K562 (cell line): Measurements from ENCODE around the gene SYT17. TPM values are rescaled to one million over a fixed set of nuclear protein-coding genes. Genes with fewer than 3 reads are reported as not detected.

Source experiments
- ATAC-seq: fragments of 200-7000 bp; cut with Tn5 transposase; 3 replicates; pipeline ENCODE4 v1.9.1; 2020; ENCODE audit warnings: moderate library complexity
- BruUV-seq: library from RNA; stranded (reverse); fragments of 400-500 nt; replicated peaks from 2 replicates; lab custom pipeline; 2021; lab: Mats Ljungman, UMichigan
- CTCF ChIA-PET: fragments of 300-600 bp; formaldehyde crosslinking; extraction: SDS; loops from one replicate; lab custom pipeline; 2021; ENCODE audit warnings: low intra/inter-chr PET ratio; lab: Yijun Ruan, JAX
- POLR2A ChIA-PET: fragments of 300-600, 350-650 bp; sonication (Branson Sonifier 250); formaldehyde crosslinking; extraction: SDS; loops from one replicate; lab custom pipeline; 2021; ENCODE audit warnings: antibody characterized with exemption, inconsistent platforms; lab: Yijun Ruan, JAX
- DNase-seq, 4 experiments: peaks; one replicate each; pipeline versions ENCODE4 v3.0.0 to v3.0.0-alpha.2; 2011 to 2018; ENCODE audit warnings: low spot score in 3 of 4, mixed read lengths in 3 of 4; ENCODE audit errors: extremely low read depth in 1 of 4
- FAIRE-seq: peaks from 2 replicates; lab custom pipeline; 2011; peaks lifted over from hg19 to GRCh38; lab: Jason Lieb, UNC
- H2AFZ ChIP-seq: 2 replicates; pipeline ENCODE4 v1.6.0; 2011; ENCODE audit warnings: low read depth, low read length, control low read depth, inconsistent platforms
- H3K27ac ChIP-seq: fragments of 200-600 bp; 3 replicates; pipeline ENCODE4 v1.8.0; 2011; ENCODE audit warnings: low read depth, mild to moderate bottlenecking, control low read depth, inconsistent platforms, low read length, moderate library complexity, mixed read lengths; ENCODE audit errors: extremely low read depth
- H3K27me3 ChIP-seq, 2 experiments: fragments of 300-600 bp in 1 of 2; 2 replicates in 1 of 2; 3 replicates in 1 of 2; pipeline versions ENCODE4 v1.6.0 to v1.8.0; 2011; ENCODE audit warnings: inconsistent platforms in 2 of 2, low read length in 2 of 2, mild to moderate bottlenecking in 1 of 2, mixed read lengths in 1 of 2, moderate library complexity in 1 of 2; ENCODE audit not compliant: control insufficient read depth in 2 of 2, insufficient read depth in 2 of 2
- H3K36me3 ChIP-seq: fragments of 300-600 bp; 3 replicates; pipeline ENCODE4 v1.8.0; 2011; ENCODE audit warnings: mild to moderate bottlenecking, low read length, inconsistent platforms; ENCODE audit not compliant: control insufficient read depth, insufficient read depth
- H3K4me1 ChIP-seq, 2 experiments: fragments of 200-600 bp in 1 of 2; replicated peaks in 1 of 2; 2 replicates in 1 of 2; 3 replicates in 1 of 2; pipeline versions ENCODE4 v1.5.1 to v1.8.0; 2011; ENCODE audit warnings: inconsistent platforms in 2 of 2, low read length in 2 of 2, mild to moderate bottlenecking in 1 of 2, mixed read lengths in 1 of 2, moderate library complexity in 1 of 2; ENCODE audit not compliant: control insufficient read depth in 2 of 2, insufficient read depth in 2 of 2
- H3K4me2 ChIP-seq: 2 replicates; pipeline ENCODE4 v1.6.1; 2011; ENCODE audit warnings: low read length, control low read depth, inconsistent platforms, mixed read lengths; ENCODE audit not compliant: insufficient read depth
- H3K4me3 ChIP-seq: fragments of 200-600 bp; sonication (generic), shearing (Covaris generic); 2 replicates; pipeline ENCODE4 v1.5.1; 2016; ENCODE audit warnings: control low read depth, inconsistent platforms
- H3K79me2 ChIP-seq: fragments of 200-600 bp; 3 replicates; pipeline ENCODE4 v1.8.0; 2011; ENCODE audit warnings: low read length, inconsistent platforms; ENCODE audit not compliant: control insufficient read depth, insufficient read depth
- H3K9ac ChIP-seq, 2 experiments: 2 replicates each; pipeline versions ENCODE4 v1.6.0 to v1.6.1; 2011; ENCODE audit warnings: low read depth in 2 of 2, low read length in 2 of 2, control low read depth in 1 of 2, inconsistent platforms in 1 of 2, mild to moderate bottlenecking in 1 of 2, mixed read lengths in 1 of 2; ENCODE audit not compliant: insufficient read depth in 1 of 2
- H3K9me1 ChIP-seq: one replicate; pipeline ENCODE4 v1.6.0; 2011; ENCODE audit warnings: inconsistent platforms, mild to moderate bottlenecking, low read length, moderate library complexity; ENCODE audit not compliant: control insufficient read depth, insufficient read depth
- H3K9me3 ChIP-seq: replicated peaks from 2 replicates; pipeline ENCODE4 v1.5.1; 2011; ENCODE audit warnings: low read depth, low read length, inconsistent platforms; ENCODE audit not compliant: control insufficient read depth, insufficient read depth
- H4K20me1 ChIP-seq: replicated peaks from 2 replicates; pipeline ENCODE4 v1.6.1; 2011; ENCODE audit warnings: low read length, inconsistent platforms, mixed read lengths; ENCODE audit not compliant: control insufficient read depth, insufficient read depth
- ARID1B ChIP-seq: fragments of 450-650 bp; IDR thresholded peaks from 2 replicates; pipeline ENCODE4 v1.6.1; 2016; ENCODE audit warnings: antibody characterized with exemption, mild to moderate bottlenecking, inconsistent platforms
- CAMTA2 ChIP-seq: fragments of 250-450 bp; sonication (Bioruptor Pico); conservative IDR thresholded peaks from 2 replicates; pipeline ENCODE4 v1.5.1; 2022
- CREM ChIP-seq: IDR thresholded peaks from 2 replicates; pipeline ENCODE4 v1.6.1; 2014; ENCODE audit warnings: antibody characterized with exemption, low read depth
- KDM4B ChIP-seq, 2 experiments: fragments of 450-650 bp in 1 of 2; sonication (generic) in 1 of 2; IDR thresholded peaks; 2 replicates each; pipeline ENCODE4 v1.6.1; 2016 to 2017; ENCODE audit warnings: borderline replicate concordance in 2 of 2, antibody characterized with exemption in 1 of 2, low read depth in 1 of 2, mild to moderate bottlenecking in 1 of 2
- KLF6 ChIP-seq: fragments of 250-450 bp; sonication (Bioruptor Pico); IDR thresholded peaks from 2 replicates; pipeline ENCODE4 v1.4.0; 2020; ENCODE audit warnings: mild to moderate bottlenecking, moderate library complexity, borderline replicate concordance
- PML ChIP-seq: IDR thresholded peaks from 2 replicates; pipeline ENCODE4 v1.6.1; 2012; ENCODE audit warnings: low read length, inconsistent platforms
- POLR3A ChIP-seq: IDR thresholded peaks from 2 replicates; pipeline ENCODE4 v1.6.1; 2011; ENCODE audit warnings: borderline replicate concordance, mild to moderate bottlenecking, moderate library complexity; ENCODE audit not compliant: insufficient read length, insufficient read depth; ENCODE audit errors: extremely low read depth
- SMARCA4 ChIP-seq: fragments of 450-650 bp; IDR thresholded peaks from 2 replicates; pipeline ENCODE4 v1.6.1; 2016
- TAF9B ChIP-seq: fragments of 450-650 bp; IDR thresholded peaks from 2 replicates; pipeline ENCODE4 v1.6.1; 2018; ENCODE audit warnings: mild to moderate bottlenecking; ENCODE audit not compliant: partially characterized antibody
- TFAM ChIP-seq: fragments of 250-450 bp; sonication (Bioruptor Pico); conservative IDR thresholded peaks from 2 replicates; pipeline ENCODE4 v1.5.0; 2021; ENCODE audit warnings: mild to moderate bottlenecking, moderate library complexity
- U2AF1 ChIP-seq: fragments of 200-400 bp; formaldehyde crosslinking; optimal IDR thresholded peaks from 2 replicates; pipeline ENCODE3; 2017; ENCODE audit warnings: mild to moderate bottlenecking, low read depth, low read length, moderate library complexity
- ZNF23 ChIP-seq: fragments of 250-450 bp; sonication (Bioruptor Pico); IDR thresholded peaks from 2 replicates; pipeline ENCODE4 v1.4.0; 2020; ENCODE audit warnings: mild to moderate bottlenecking
- WGBS: fragments of 100-300 bp; shearing (Covaris generic); methylation state at CpG from one replicate; pipeline ENCODE4 v1.1.6; 2016; ENCODE audit warnings: low coverage, mixed read lengths; ENCODE audit not compliant: insufficient coverage; ENCODE audit errors: missing lambda C conversion rate; 5-methylcytosine and 5-hydroxymethylcytosine counted together
- in situ Hi-C: fragments of 300-500 bp; cut with MboI; formaldehyde crosslinking; loops from 4 replicates; pipeline ENCODE4 v1.15.0; 2018; ENCODE audit warnings: inconsistent platforms, mixed read lengths
- intact Hi-C: fragments of 100-400 bp; cut with micrococcal nuclease; formaldehyde crosslinking; loops from 2 replicates; pipeline ENCODE4 v1.14.2; 2022
- polyA plus RNA-seq, 8 experiments: library from polyadenylated mRNA; depleted of rRNA in 4 of 8; stranded (reverse) in 5 of 8; unstranded in 3 of 8; fragments of >200 nt; fragmentation: Nextera tagmentation in 2 of 8; fragmentation: Illumina TruSeq in 1 of 8; extraction: Ambion mirVana in 2 of 8; extraction: Trizol in 1 of 8; gene quantifications; 2 replicates each; pipeline versions ENCODE4 v1.2.1 to v1.2.3, GENCODE V29; 2011 to 2014; ENCODE audit warnings: inconsistent platforms in 1 of 8, missing spikeins in 1 of 8
- total RNA-seq, 7 experiments: library from RNA; depleted of rRNA in 6 of 7; stranded (reverse); fragments of >200 nt in 6 of 7; fragmentation: Illumina TruSeq in 2 of 7; extraction: Trizol in 2 of 7; gene quantifications; 2 replicates each; pipeline versions ENCODE4 v1.2.1 to v1.2.3, GENCODE V29; 2011 to 2021; ENCODE audit warnings: low replicate concordance in 1 of 7
- TF ChIP-seq, protein P1 (sequence below): fragments of 450-650 bp; IDR thresholded peaks from 2 replicates; pipeline ENCODE4 v1.6.1; 2018; ENCODE audit warnings: mild to moderate bottlenecking, low read depth; ENCODE audit not compliant: partially characterized antibody
- TF ChIP-seq, protein P2 (sequence below): fragments of 250-450 bp; sonication (Bioruptor Pico); IDR thresholded peaks from 2 replicates; pipeline ENCODE4 v1.8.0; 2021; ENCODE audit warnings: moderate library complexity, mild to moderate bottlenecking, inconsistent platforms
- TF ChIP-seq, protein P3 (sequence below): sonication (generic); formaldehyde crosslinking; IDR thresholded peaks from 2 replicates; pipeline ENCODE4 v1.8.1; 2022; ENCODE audit warnings: missing genetic modification reagents
- TF ChIP-seq, protein P4 (sequence below), 2 experiments: fragments of 250-450 bp in 1 of 2; fragments of 450-650 bp in 1 of 2; sonication (Bioruptor Pico) in 1 of 2; IDR thresholded peaks; 2 replicates each; pipeline versions ENCODE4 v1.6.1 to v1.8.0; 2016 to 2021; ENCODE audit warnings: mild to moderate bottlenecking in 2 of 2, moderate library complexity in 2 of 2, missing compliant biosample characterization in 1 of 2, missing genetic modification characterization in 1 of 2

SYT17 gene
- total and polyA plus RNA-seq, 9 of the 15 experiments (the other 6 are each of a cell fraction or from before 2014, with no cell fraction given) = not detected

DNA sequence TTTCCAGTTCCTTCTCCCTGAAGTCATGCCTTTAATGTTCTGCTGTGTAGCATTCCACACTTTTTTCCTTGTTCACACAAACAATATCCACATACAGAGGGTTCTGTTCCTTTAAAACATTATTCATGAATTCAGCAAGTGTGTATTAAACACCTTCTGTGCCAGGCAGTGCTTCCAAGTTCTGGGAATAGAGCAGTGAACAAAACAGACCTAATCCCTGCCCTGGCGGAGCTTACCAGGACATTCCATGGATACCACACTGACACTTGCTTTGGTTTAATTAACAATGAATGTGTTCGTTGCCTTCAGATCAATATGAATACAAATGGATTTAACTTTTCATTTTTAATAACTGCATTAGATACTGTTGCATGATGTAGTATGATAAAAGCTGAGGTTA is 59.6 kb downstream of the SYT17 start:
- Histone ChIP-seq H2AFZ (no peak overlapping the region), H3K79me2 (no peaks in the 10 kb centered on the region), H3K9me1 (no peaks in the 10 kb centered on the region), H3K4me2 (no peak overlapping the region), H3K27ac (no peak overlapping the region), H3K36me3 (no peaks in the 10 kb centered on the region), H3K9ac (no peak overlapping the region), H3K4me1 (no peaks in the 10 kb centered on the region), H4K20me1 (no peaks in the 10 kb centered on the region), H3K9me3 (no peaks in the 10 kb centered on the region), H3K4me3 (no peak overlapping the region), H3K27me3 (peaks cover 3 to 8% of the 10 kb centered on the region in 2 experiments; a peak in 2 of 5 replicates)
- TF ChIP-seq, protein P1, sequence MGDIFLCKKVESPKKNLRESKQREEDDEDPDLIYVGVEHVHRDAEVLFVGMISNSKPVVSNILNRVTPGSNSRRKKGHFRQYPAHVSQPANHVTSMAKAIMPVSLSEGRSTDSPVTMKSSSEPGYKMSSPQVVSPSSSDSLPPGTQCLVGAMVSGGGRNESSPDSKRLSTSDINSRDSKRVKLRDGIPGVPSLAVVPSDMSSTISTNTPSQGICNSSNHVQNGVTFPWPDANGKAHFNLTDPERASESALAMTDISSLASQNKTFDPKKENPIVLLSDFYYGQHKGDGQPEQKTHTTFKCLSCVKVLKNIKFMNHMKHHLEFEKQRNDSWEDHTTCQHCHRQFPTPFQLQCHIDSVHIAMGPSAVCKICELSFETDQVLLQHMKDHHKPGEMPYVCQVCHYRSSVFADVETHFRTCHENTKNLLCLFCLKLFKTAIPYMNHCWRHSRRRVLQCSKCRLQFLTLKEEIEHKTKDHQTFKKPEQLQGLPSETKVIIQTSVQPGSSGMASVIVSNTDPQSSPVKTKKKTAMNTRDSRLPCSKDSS = no peak
- no peak for TF ChIP-seq ZNF23
- TF ChIP-seq, protein P2, sequence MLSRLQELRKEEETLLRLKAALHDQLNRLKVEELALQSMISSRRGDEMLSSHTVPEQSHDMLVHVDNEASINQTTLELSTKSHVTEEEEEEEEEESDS (CRISPR knock-in tag) = no peak
- no peak for TF ChIP-seq KDM4B (IDR thresholded peaks at IDR 0.05; ENCODE audit: borderline replicate concordance in 2 of 2, low read depth in 1 of 2)
- no peak for TF ChIP-seq KLF6 (CRISPR knock-in tag)
- TF ChIP-seq POLR3A = no peak
- no peak for TF ChIP-seq SMARCA4
- TF ChIP-seq, protein P3, sequence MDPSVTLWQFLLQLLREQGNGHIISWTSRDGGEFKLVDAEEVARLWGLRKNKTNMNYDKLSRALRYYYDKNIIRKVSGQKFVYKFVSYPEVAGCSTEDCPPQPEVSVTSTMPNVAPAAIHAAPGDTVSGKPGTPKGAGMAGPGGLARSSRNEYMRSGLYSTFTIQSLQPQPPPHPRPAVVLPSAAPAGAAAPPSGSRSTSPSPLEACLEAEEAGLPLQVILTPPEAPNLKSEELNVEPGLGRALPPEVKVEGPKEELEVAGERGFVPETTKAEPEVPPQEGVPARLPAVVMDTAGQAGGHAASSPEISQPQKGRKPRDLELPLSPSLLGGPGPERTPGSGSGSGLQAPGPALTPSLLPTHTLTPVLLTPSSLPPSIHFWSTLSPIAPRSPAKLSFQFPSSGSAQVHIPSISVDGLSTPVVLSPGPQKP (CRISPR knock-in tag) = no peak
- TF ChIP-seq, protein P4, sequence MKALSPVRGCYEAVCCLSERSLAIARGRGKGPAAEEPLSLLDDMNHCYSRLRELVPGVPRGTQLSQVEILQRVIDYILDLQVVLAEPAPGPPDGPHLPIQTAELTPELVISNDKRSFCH (CRISPR knock-in tag; IDR thresholded peaks at IDR 0.05) = no peak
- TF ChIP-seq, protein P4 (tag; IDR thresholded peaks at IDR 0.05) = no peak
- no peak for TF ChIP-seq U2AF1
- no peak for TF ChIP-seq ARID1B
- TF ChIP-seq CREM = no peak
- no peak for TF ChIP-seq TFAM (CRISPR knock-in tag)
- TF ChIP-seq TAF9B = no peak
- no peak for TF ChIP-seq PML
- no peak for TF ChIP-seq CAMTA2
- CTCF ChIA-PET = no interaction called here
- in situ Hi-C loops (no loop called here), intact Hi-C loops (no loop called here)
- BruUV-seq = no TSS peak
- POLR2A ChIA-PET = interaction anchor here (0.6 to 0.7 kb wide), 2 partner anchors 10 to 30 kb away, joined by 3 read pairs; no protein-coding TSS in a partner anchor
- FAIRE-seq (no peak), ATAC-seq (no peak), DNase-seq (no peak)
- WGBS = 0% methylated on average over 2 of the region's 2 CpGs
